IMR-90 (cell line): Measurements from ENCODE around the gene PLPP3. TPM values are rescaled to one million over a fixed set of nuclear protein-coding genes. Genes with fewer than 3 reads are reported as not detected.

Source experiments
- ATAC-seq: fragments of 200-7000 bp; cut with Tn5 transposase; 2 replicates; pipeline ENCODE4 v1.9.1; 2020; ENCODE audit warnings: low read depth, mild to moderate bottlenecking, moderate library complexity
- BruUV-seq: library from RNA; stranded (reverse); fragments of 400-500 nt; replicated peaks from 2 replicates; lab custom pipeline; 2021; lab: Mats Ljungman, UMichigan
- CTCF ChIA-PET: fragments of 300-600 bp; formaldehyde crosslinking; extraction: SDS; loops from one replicate; lab custom pipeline; 2021; ENCODE audit warnings: antibody characterized with exemption; lab: Yijun Ruan, JAX
- POLR2A ChIA-PET: fragments of 300-600 bp; sonication (Branson Sonifier 250); formaldehyde crosslinking; loops from one replicate; lab custom pipeline; 2022; ENCODE audit warnings: antibody characterized with exemption; ENCODE audit not compliant: unreplicated experiment; lab: Charles Lee
- DNase-seq: peaks from one replicate; pipeline ENCODE4 v3.0.0; 2013
- H2AFZ ChIP-seq: replicated peaks from 2 replicates; pipeline ENCODE3; 2013; ENCODE audit warnings: low read length, mild to moderate bottlenecking; ENCODE audit not compliant: poor library complexity
- H2AK5ac ChIP-seq: 2 replicates; pipeline ENCODE4 v1.6.1; 2013; ENCODE audit warnings: low read depth, low read length, inconsistent platforms
- H2AK9ac ChIP-seq: replicated peaks from 2 replicates; pipeline ENCODE3; 2013; ENCODE audit warnings: mild to moderate bottlenecking, low read depth, low read length, moderate library complexity; ENCODE audit not compliant: poor library complexity
- H2BK120ac ChIP-seq: 2 replicates; pipeline ENCODE4 v1.6.1; 2013; ENCODE audit warnings: low read depth, low read length, inconsistent platforms
- H2BK15ac ChIP-seq: 3 replicates; pipeline ENCODE4 v1.6.1; 2013; ENCODE audit warnings: low read depth, low read length, inconsistent platforms
- H2BK20ac ChIP-seq: 2 replicates; pipeline ENCODE4 v1.6.1; 2013; ENCODE audit warnings: low read depth, mild to moderate bottlenecking, inconsistent platforms, low read length, moderate library complexity
- H2BK5ac ChIP-seq: 2 replicates; pipeline ENCODE4 v1.6.1; 2013; ENCODE audit warnings: mild to moderate bottlenecking, low read depth, low read length, inconsistent platforms; ENCODE audit not compliant: poor library complexity, severe bottlenecking
- H3K14ac ChIP-seq: replicated peaks from 2 replicates; pipeline ENCODE4 v1.6.1; 2013; ENCODE audit warnings: low read depth, low read length, inconsistent platforms
- H3K18ac ChIP-seq: 2 replicates; pipeline ENCODE4 v1.6.1; 2013; ENCODE audit warnings: low read depth, low read length, control low read depth
- H3K23ac ChIP-seq: 2 replicates; pipeline ENCODE4 v1.6.1; 2013; ENCODE audit warnings: low read depth, low read length, inconsistent platforms
- H3K27ac ChIP-seq: 2 replicates; pipeline ENCODE4 v1.5.1; 2013; ENCODE audit warnings: mild to moderate bottlenecking, control low read depth, low read length; ENCODE audit not compliant: insufficient read depth
- H3K27me3 ChIP-seq: 2 replicates; pipeline ENCODE4 v1.6.1; 2013; ENCODE audit warnings: low read length; ENCODE audit not compliant: control insufficient read depth, insufficient read depth
- H3K36me3 ChIP-seq: 2 replicates; pipeline ENCODE4 v1.6.1; 2013; ENCODE audit warnings: low read length, mixed read lengths; ENCODE audit not compliant: control insufficient read depth, insufficient read depth
- H3K4ac ChIP-seq: 2 replicates; pipeline ENCODE4 v1.6.1; 2013; ENCODE audit warnings: low read depth, low read length, inconsistent platforms
- H3K4me1 ChIP-seq: 2 replicates; pipeline ENCODE4 v1.6.1; 2013; ENCODE audit warnings: low read length, mixed read lengths; ENCODE audit not compliant: control insufficient read depth, insufficient read depth
- H3K4me2 ChIP-seq: 2 replicates; pipeline ENCODE4 v1.6.1; 2013; ENCODE audit warnings: low read depth, mild to moderate bottlenecking, control low read depth, low read length, moderate library complexity
- H3K4me3 ChIP-seq: 2 replicates; pipeline ENCODE4 v1.5.1; 2013; ENCODE audit warnings: low read depth, mild to moderate bottlenecking, control low read depth, low read length, moderate library complexity; ENCODE audit not compliant: insufficient read depth
- H3K56ac ChIP-seq: 2 replicates; pipeline ENCODE4 v1.6.1; 2013; ENCODE audit warnings: low read length, inconsistent platforms; ENCODE audit not compliant: insufficient read depth; ENCODE audit errors: extremely low read depth
- H3K79me1 ChIP-seq, 2 experiments: 2 replicates each; pipeline ENCODE4 v1.6.1; 2013; ENCODE audit warnings: low read length in 2 of 2, inconsistent platforms in 1 of 2, low read depth in 1 of 2
- H3K9ac ChIP-seq: 2 replicates; pipeline ENCODE4 v1.6.1; 2013; ENCODE audit warnings: low read depth, low read length, control low read depth
- H3K9me1 ChIP-seq: 2 replicates; pipeline ENCODE4 v1.6.1; 2013; ENCODE audit warnings: low read length, inconsistent platforms; ENCODE audit not compliant: insufficient read depth
- H3K9me3 ChIP-seq: 2 replicates; pipeline ENCODE4 v1.6.1; 2013; ENCODE audit warnings: low read length; ENCODE audit not compliant: control insufficient read depth, insufficient read depth
- H4K20me1 ChIP-seq: 2 replicates; pipeline ENCODE4 v1.6.1; 2013; ENCODE audit warnings: low read length, inconsistent platforms; ENCODE audit not compliant: insufficient read depth
- H4K5ac ChIP-seq: 2 replicates; pipeline ENCODE4 v1.6.1; 2013; ENCODE audit warnings: mild to moderate bottlenecking, low read depth, low read length, control low read depth
- H4K8ac ChIP-seq, 2 experiments: 2 replicates each; pipeline ENCODE4 v1.6.1; 2013; ENCODE audit warnings: low read depth in 2 of 2, low read length in 2 of 2, control low read depth in 1 of 2, inconsistent platforms in 1 of 2
- H4K91ac ChIP-seq: 2 replicates; pipeline ENCODE4 v1.6.1; 2013; ENCODE audit warnings: low read depth, low read length, inconsistent platforms; ENCODE audit not compliant: insufficient read depth
- FOS ChIP-seq: fragments of 150-350 bp; IDR thresholded peaks from 2 replicates; pipeline ENCODE4 v1.6.1; 2016; ENCODE audit warnings: low read depth, low read length
- MAZ ChIP-seq: IDR thresholded peaks from 2 replicates; pipeline ENCODE4 v1.6.1; 2012; ENCODE audit warnings: low read depth, mild to moderate bottlenecking, low read length, improper control_type of control experiment, moderate library complexity, borderline replicate concordance
- MXI1 ChIP-seq: IDR thresholded peaks from 2 replicates; pipeline ENCODE4 v1.6.1; 2012; ENCODE audit warnings: low read depth, mild to moderate bottlenecking, low read length, moderate library complexity, borderline replicate concordance
- SMC3 ChIP-seq: fragments of 150-350 bp; IDR thresholded peaks from 2 replicates; pipeline ENCODE4 v1.6.1; 2016; ENCODE audit warnings: low read depth, mild to moderate bottlenecking, antibody characterized with exemption, low read length, moderate library complexity
- WGBS, 2 experiments: methylation state at CpG; one replicate each; pipeline versions ENCODE4 v1.1.5 to v1.1.7; 2013; ENCODE audit warnings: missing lambda C conversion rate in 2 of 2; ENCODE audit not compliant: insufficient read length in 1 of 2; ENCODE audit errors: extremely low coverage in 2 of 2; 5-methylcytosine and 5-hydroxymethylcytosine counted together
- dilution Hi-C: fragments of 300-500 bp; cut with HindIII; formaldehyde crosslinking; loops from one replicate; pipeline ENCODE4 v1.14.3; 2018; ENCODE audit warnings: low sequenced_read_pairs; ENCODE audit not compliant: unreplicated experiment
- in situ Hi-C: fragments of 300-500 bp; cut with MboI; formaldehyde crosslinking; loops from 3 replicates; pipeline ENCODE4 v1.14.3; 2019; ENCODE audit warnings: low sequenced_read_pairs, inconsistent platforms, mixed read lengths
- intact Hi-C: fragments of 100-400 bp; cut with micrococcal nuclease; formaldehyde crosslinking; loops from 2 replicates; pipeline ENCODE4 v1.10.0; 2022
- polyA plus RNA-seq, 3 experiments: library from polyadenylated mRNA; depleted of rRNA; stranded (reverse); fragments of >200 nt; gene quantifications; 2 replicates each; pipeline ENCODE4 v1.2.3, GENCODE V29; 2012; ENCODE audit warnings: low replicate concordance in 1 of 3
- total RNA-seq: library from RNA; depleted of rRNA; stranded (reverse); fragments of >200 nt; gene quantifications from 2 replicates; pipeline ENCODE4 v1.2.3, GENCODE V29; 2012

Gene PLPP3
- total and polyA plus RNA-seq, 2 of the 4 experiments (the other 2 are of a cell fraction), result 49.9 to 56.6 TPM

GRCh38 chr1:56453016-56453415 lies 126.3 kb downstream of the PLPP3 start:
- WGBS, 2 experiments, result no CpG with 5 or more reads among the region's 4 CpGs

More at GRCh38 chr1:56453016-56453415, 126.3 kb downstream of the PLPP3 start:
- no peak overlapping the region for H3K4ac ChIP-seq
- no peaks in the 10 kb centered on the region for H3K27me3 ChIP-seq
- no peak overlapping the region for H3K14ac ChIP-seq
- no peak overlapping the region for H2BK15ac ChIP-seq
- no peak overlapping the region for H3K27ac ChIP-seq
- TF ChIP-seq MXI1 (no peak), SMC3 (no peak), MAZ (no peak), FOS (no peak)
- ChIA-PET CTCF (no interaction called here), POLR2A (no interaction called here)
- intact Hi-C loops (no loop called here), in situ Hi-C loops (no loop called here), dilution Hi-C loops (no loop called here)
- no peaks in the 10 kb centered on the region for H4K20me1 ChIP-seq
- no peaks in the 10 kb centered on the region for H3K79me1 ChIP-seq
- no peak overlapping the region for H2AFZ ChIP-seq
- no peak overlapping the region for H2AK9ac ChIP-seq
- H3K36me3 ChIP-seq, result no peaks in the 10 kb centered on the region
- H3K4me3 ChIP-seq, result no peak overlapping the region
- no TSS peak for BruUV-seq
- H3K23ac ChIP-seq, result no peak overlapping the region
- H3K9me1 ChIP-seq, result no peaks in the 10 kb centered on the region; the same call in 1 of the 2 replicates
- H4K5ac ChIP-seq, result no peak overlapping the region; the same call in 1 of the 2 replicates
- no peak overlapping the region for H2BK5ac ChIP-seq
- no peak overlapping the region for H3K18ac ChIP-seq
- no peak overlapping the region for H2BK120ac ChIP-seq
- H2BK20ac ChIP-seq, result no peak overlapping the region
- no peak overlapping the region for H3K56ac ChIP-seq
- H3K9ac ChIP-seq, result no peak overlapping the region
- H3K4me2 ChIP-seq, result no peak overlapping the region
- H2AK5ac ChIP-seq, result no peak overlapping the region
- ATAC-seq (no peak), DNase-seq (no peak)
- H3K4me1 ChIP-seq, result peaks cover 7% of the 10 kb centered on the region; the same call in 1 of the 2 replicates
- no peak overlapping the region for H4K91ac ChIP-seq
- no peaks in the 10 kb centered on the region for H3K9me3 ChIP-seq
- H4K8ac ChIP-seq, result no peak overlapping the region
